ENCODE data around the gene RAPGEF3.
A peak's percentile ranks its signal among the peaks of the same experiment; 100 is the strongest.

Gene RAPGEF3

GRCh38 chr12:47794679-47795078, 36.0 kb upstream of the RAPGEF3 start:
- H3K4me3 ChIP-seq: no peak overlapping the region
- TF ChIP-seq POLR2AphosphoS5 (IDR thresholded peaks at IDR 0.05; ENCODE audit: borderline replicate concordance, low read depth, low read length): no peak
- TF ChIP-seq EZH2 (IDR thresholded peaks at IDR 0.05): no peak
- no peak for TF ChIP-seq FOXP2 (optimal IDR thresholded peaks at IDR 0.05; ENCODE audit: control extremely low read depth, extremely low read length, insufficient read depth)
- H3K9me3 ChIP-seq (ENCODE audit: low read depth, low read length): no peaks in the 10 kb centered on the region
- DNase-seq (ENCODE audit: low read depth, low spot score): no peak
- no peak overlapping the region for H3K9ac ChIP-seq (ENCODE audit: insufficient read length)
- no peak overlapping the region for H3K27ac ChIP-seq
- peaks cover under 1% of the 10 kb centered on the region; the same call in 1 of the 2 replicates for H3K36me3 ChIP-seq (ENCODE audit: insufficient read depth, low read length)

- TF ChIP-seq FOXP2 (optimal IDR thresholded peaks at IDR 0.05; ENCODE audit: control extremely low read depth, extremely low read length, insufficient read depth) (no peak), EZH2 (IDR thresholded peaks at IDR 0.05) (no peak), POLR2AphosphoS5 (IDR thresholded peaks at IDR 0.05; ENCODE audit: borderline replicate concordance, low read depth, low read length) (no peak)
- 0 out of 2 replicates have a peak overlapping the region, but pooled peaks have one; percentile 36 for H3K27ac ChIP-seq
- H3K9ac ChIP-seq (ENCODE audit: insufficient read length): no peak overlapping the region
- no peak for DNase-seq (ENCODE audit: low read depth, low spot score)
- no peaks in the 10 kb centered on the region for H3K9me3 ChIP-seq (ENCODE audit: low read depth, low read length)
- no peak overlapping the region for H3K4me3 ChIP-seq
- peaks cover 11% of the 10 kb centered on the region; the same call in 1 of the 2 replicates for H3K36me3 ChIP-seq (ENCODE audit: insufficient read depth, low read length)
Measured at GRCh38 chr12:47793015-47793681, 34.5 kb upstream of the RAPGEF3 start.

GRCh38 chr12:47791874-47792273, 33.2 kb upstream of the RAPGEF3 start:
- Histone ChIP-seq H3K9me3 (ENCODE audit: low read depth, low read length) (no peaks in the 10 kb centered on the region), H3K36me3 (ENCODE audit: insufficient read depth, low read length) (peaks cover 17% of the 10 kb centered on the region; the same call in 1 of the 2 replicates), H3K4me3 (no peak overlapping the region), H3K9ac (ENCODE audit: insufficient read length) (no peak overlapping the region), H3K27ac (no peak overlapping the region)
- TF ChIP-seq EZH2 (IDR thresholded peaks at IDR 0.05) (no peak), FOXP2 (optimal IDR thresholded peaks at IDR 0.05; ENCODE audit: control extremely low read depth, extremely low read length, insufficient read depth) (no peak), POLR2AphosphoS5 (IDR thresholded peaks at IDR 0.05; ENCODE audit: borderline replicate concordance, low read depth, low read length) (no peak)
- no peak for DNase-seq (ENCODE audit: low read depth, low spot score)

- Histone ChIP-seq H3K4me3 (no peak overlapping the region), H3K36me3 (ENCODE audit: insufficient read depth, low read length) (peaks cover 20% of the 10 kb centered on the region; the same call in 1 of the 2 replicates)
- no peak for TF ChIP-seq FOXP2 (optimal IDR thresholded peaks at IDR 0.05; ENCODE audit: control extremely low read depth, extremely low read length, insufficient read depth)
- no peak for TF ChIP-seq POLR2AphosphoS5 (IDR thresholded peaks at IDR 0.05; ENCODE audit: borderline replicate concordance, low read depth, low read length)
- TF ChIP-seq EZH2 (IDR thresholded peaks at IDR 0.05): no peak
Measured at GRCh38 chr12:47791351-47791746, 32.7 kb upstream of the RAPGEF3 start.

GRCh38 chr12:47790676-47791350, 32.1 kb upstream of the RAPGEF3 start:
- peaks cover 20% of the 10 kb centered on the region; the same call in 1 of the 2 replicates for H3K36me3 ChIP-seq (ENCODE audit: insufficient read depth, low read length)
- no peaks in the 10 kb centered on the region for H3K9me3 ChIP-seq (ENCODE audit: low read depth, low read length)
- no peak overlapping the region for H3K4me3 ChIP-seq
- H3K27ac ChIP-seq: no peak overlapping the region
- H3K9ac ChIP-seq (ENCODE audit: insufficient read length): no peak overlapping the region
- TF ChIP-seq FOXP2 (optimal IDR thresholded peaks at IDR 0.05; ENCODE audit: control extremely low read depth, extremely low read length, insufficient read depth): no peak
- TF ChIP-seq POLR2AphosphoS5 (IDR thresholded peaks at IDR 0.05; ENCODE audit: borderline replicate concordance, low read depth, low read length): no peak
- no peak for TF ChIP-seq EZH2 (IDR thresholded peaks at IDR 0.05)
- no peak for DNase-seq (ENCODE audit: low read depth, low spot score)

More at GRCh38 chr12:47791351-47791746, 32.7 kb upstream of the RAPGEF3 start:
- Histone ChIP-seq H3K27ac (no peak overlapping the region), H3K9ac (ENCODE audit: insufficient read length) (no peak overlapping the region), H3K9me3 (ENCODE audit: low read depth, low read length) (no peaks in the 10 kb centered on the region)
- DNase-seq (ENCODE audit: low read depth, low spot score): no peak

GRCh38 chr12:47789712-47790489, 31.2 kb upstream of the RAPGEF3 start:
- Histone ChIP-seq H3K36me3 (ENCODE audit: insufficient read depth, low read length) (peaks cover 24% of the 10 kb centered on the region; the same call in 1 of the 2 replicates), H3K9me3 (ENCODE audit: low read depth, low read length) (no peaks in the 10 kb centered on the region), H3K9ac (ENCODE audit: insufficient read length) (no peak overlapping the region), H3K4me3 (no peak overlapping the region), H3K27ac (no peak overlapping the region)
- TF ChIP-seq FOXP2 (optimal IDR thresholded peaks at IDR 0.05; ENCODE audit: control extremely low read depth, extremely low read length, insufficient read depth) (no peak), POLR2AphosphoS5 (IDR thresholded peaks at IDR 0.05; ENCODE audit: borderline replicate concordance, low read depth, low read length) (no peak), EZH2 (IDR thresholded peaks at IDR 0.05) (no peak)
- DNase-seq (ENCODE audit: low read depth, low spot score): no peak

GRCh38 chr12:47789141-47789540, 30.5 kb upstream of the RAPGEF3 start:
- Histone ChIP-seq H3K9me3 (ENCODE audit: low read depth, low read length) (no peaks in the 10 kb centered on the region), H3K4me3 (no peak overlapping the region), H3K27ac (no peak overlapping the region), H3K36me3 (ENCODE audit: insufficient read depth, low read length) (peaks cover 28% of the 10 kb centered on the region; the same call in 1 of the 2 replicates), H3K9ac (ENCODE audit: insufficient read length) (no peak overlapping the region)
- TF ChIP-seq FOXP2 (optimal IDR thresholded peaks at IDR 0.05; ENCODE audit: control extremely low read depth, extremely low read length, insufficient read depth) (no peak), POLR2AphosphoS5 (IDR thresholded peaks at IDR 0.05; ENCODE audit: borderline replicate concordance, low read depth, low read length) (no peak), EZH2 (IDR thresholded peaks at IDR 0.05) (no peak)
- DNase-seq (ENCODE audit: low read depth, low spot score): no peak

All from SK-N-MC (cell line).